ENCODE measurements around the gene CTNNA3. TPM values are rescaled to one million over a fixed set of nuclear protein-coding genes. Genes with fewer than 3 reads are reported as not detected.

Gene CTNNA3
- total and polyA plus RNA-seq, 2 of the 4 experiments (the other 2 are of a cell fraction) = 0.19 to 0.90 TPM

GRCh38 chr10:67550046-67550445 lies 145.9 kb downstream of the CTNNA3 start:
- peak; percentile 17 for DNase-seq

More at GRCh38 chr10:67550046-67550445, 145.9 kb downstream of the CTNNA3 start:
- peak overlapping the region; percentile 58 for H2BK5ac ChIP-seq (ENCODE audit: low read depth, low read length, poor library complexity, severe bottlenecking)
- H2AK5ac ChIP-seq (ENCODE audit: low read depth, low read length) = no peak overlapping the region
- peak overlapping the region; percentile 91; the same call in 1 of the 2 replicates for H3K18ac ChIP-seq (ENCODE audit: low read depth, low read length)
- no peaks in the 10 kb centered on the region for H4K20me1 ChIP-seq (ENCODE audit: insufficient read depth, low read length)
- no peak overlapping the region for H2BK15ac ChIP-seq (ENCODE audit: low read depth, low read length)
- ATAC-seq (ENCODE audit: low read depth) = peak; percentile 61
- H3K4me1 ChIP-seq (ENCODE audit: control insufficient read depth, insufficient read depth, low read length) = peaks cover 2% of the 10 kb centered on the region; the same call in 1 of the 2 replicates
- no peak overlapping the region for H3K27ac ChIP-seq (ENCODE audit: insufficient read depth, low read length)
- H2BK120ac ChIP-seq (ENCODE audit: low read depth, low read length) = no peak overlapping the region
- BruUV-seq (replicated peaks) = no TSS peak
- no CpG with 5 or more reads among the region's 2 CpGs for WGBS, 2 experiments (ENCODE audit: extremely low coverage in 2 of 2, insufficient read length in 1 of 2)
- no peaks in the 10 kb centered on the region for H3K36me3 ChIP-seq (ENCODE audit: control insufficient read depth, insufficient read depth, low read length)
- no peak overlapping the region for H3K23ac ChIP-seq (ENCODE audit: low read depth, low read length)
- H4K8ac ChIP-seq (ENCODE audit: low read depth in 2 of 2, low read length in 2 of 2) = 0 out of 4 replicates have a peak overlapping the region, but pooled peaks of 1 of the 2 experiments have one; percentile 29
- in situ Hi-C loops (cut with MboI; ENCODE audit: low sequenced_read_pairs) (no loop called here), dilution Hi-C loops (cut with HindIII; ENCODE audit: low sequenced_read_pairs, unreplicated experiment) (no loop called here), intact Hi-C loops (cut with micrococcal nuclease) (no loop called here)
- H3K27me3 ChIP-seq (ENCODE audit: control insufficient read depth, insufficient read depth, low read length) = no peaks in the 10 kb centered on the region
- ChIA-PET POLR2A (ENCODE audit: unreplicated experiment) (no interaction called here), CTCF (no interaction called here)
- H3K56ac ChIP-seq (ENCODE audit: extremely low read depth, insufficient read depth, low read length) = no peak overlapping the region
- H2BK20ac ChIP-seq (ENCODE audit: low read depth, low read length) = 0 out of 2 replicates have a peak overlapping the region, but pooled peaks have one; percentile 39
- no peak overlapping the region for H3K4me3 ChIP-seq (ENCODE audit: insufficient read depth, low read depth, low read length)
- no peaks in the 10 kb centered on the region for H3K9me1 ChIP-seq (ENCODE audit: insufficient read depth, low read length)
- H2AK9ac ChIP-seq (replicated peaks; ENCODE audit: low read depth, low read length, poor library complexity) = no peak overlapping the region
- H3K9me3 ChIP-seq (ENCODE audit: control insufficient read depth, insufficient read depth, low read length) = no peaks in the 10 kb centered on the region
- TF ChIP-seq SMC3 (IDR thresholded peaks at IDR 0.05; ENCODE audit: low read depth, low read length) (no peak), BHLHE40 (IDR thresholded peaks at IDR 0.05; ENCODE audit: low read depth, low read length) (no peak), RAD21 (IDR thresholded peaks at IDR 0.05; ENCODE audit: low read length) (no peak), CEBPB (IDR thresholded peaks at IDR 0.05; ENCODE audit: low read depth, low read length) (no peak), CHD1 (IDR thresholded peaks at IDR 0.05; ENCODE audit: low read depth, low read length) (no peak), FOS (IDR thresholded peaks at IDR 0.05; ENCODE audit: low read depth, low read length) (no peak), POLR2A (IDR thresholded peaks at IDR 0.05; ENCODE audit: low read depth, low read length) (no peak), NFE2L2 (IDR thresholded peaks at IDR 0.05; ENCODE audit: low read depth, low read length) (no peak), RFX5 (IDR thresholded peaks at IDR 0.05; ENCODE audit: low read depth, low read length) (no peak), MXI1 (IDR thresholded peaks at IDR 0.05; ENCODE audit: borderline replicate concordance, low read depth, low read length) (no peak), RCOR1 (IDR thresholded peaks at IDR 0.05; ENCODE audit: insufficient replicate concordance, low read length) (no peak), MAZ (IDR thresholded peaks at IDR 0.05; ENCODE audit: borderline replicate concordance, low read depth, low read length) (no peak)
- TF ChIP-seq, protein P1, sequence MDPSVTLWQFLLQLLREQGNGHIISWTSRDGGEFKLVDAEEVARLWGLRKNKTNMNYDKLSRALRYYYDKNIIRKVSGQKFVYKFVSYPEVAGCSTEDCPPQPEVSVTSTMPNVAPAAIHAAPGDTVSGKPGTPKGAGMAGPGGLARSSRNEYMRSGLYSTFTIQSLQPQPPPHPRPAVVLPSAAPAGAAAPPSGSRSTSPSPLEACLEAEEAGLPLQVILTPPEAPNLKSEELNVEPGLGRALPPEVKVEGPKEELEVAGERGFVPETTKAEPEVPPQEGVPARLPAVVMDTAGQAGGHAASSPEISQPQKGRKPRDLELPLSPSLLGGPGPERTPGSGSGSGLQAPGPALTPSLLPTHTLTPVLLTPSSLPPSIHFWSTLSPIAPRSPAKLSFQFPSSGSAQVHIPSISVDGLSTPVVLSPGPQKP (IDR thresholded peaks at IDR 0.05; ENCODE audit: borderline replicate concordance, low read depth, low read length) = no peak
- TF ChIP-seq, protein P2, sequence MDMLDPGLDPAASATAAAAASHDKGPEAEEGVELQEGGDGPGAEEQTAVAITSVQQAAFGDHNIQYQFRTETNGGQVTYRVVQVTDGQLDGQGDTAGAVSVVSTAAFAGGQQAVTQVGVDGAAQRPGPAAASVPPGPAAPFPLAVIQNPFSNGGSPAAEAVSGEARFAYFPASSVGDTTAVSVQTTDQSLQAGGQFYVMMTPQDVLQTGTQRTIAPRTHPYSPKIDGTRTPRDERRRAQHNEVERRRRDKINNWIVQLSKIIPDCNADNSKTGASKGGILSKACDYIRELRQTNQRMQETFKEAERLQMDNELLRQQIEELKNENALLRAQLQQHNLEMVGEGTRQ (IDR thresholded peaks at IDR 0.05; ENCODE audit: low read depth, low read length) = no peak
- peak overlapping the region; percentile 45; the same call in 1 of the 2 replicates for H3K4me2 ChIP-seq (ENCODE audit: low read depth, low read length)
- no peaks in the 10 kb centered on the region for H3K79me1 ChIP-seq (ENCODE audit: low read depth in 1 of 2, low read length in 2 of 2)
- no peak overlapping the region for H4K91ac ChIP-seq (ENCODE audit: insufficient read depth, low read depth, low read length)
- no peak overlapping the region for H4K5ac ChIP-seq (ENCODE audit: low read depth, low read length)
- no peak overlapping the region for H2AFZ ChIP-seq (replicated peaks; ENCODE audit: low read length, poor library complexity)
- no peak overlapping the region for H3K9ac ChIP-seq (ENCODE audit: low read depth, low read length)
- no peak overlapping the region for H3K4ac ChIP-seq (ENCODE audit: low read depth, low read length)
- H3K14ac ChIP-seq (replicated peaks; ENCODE audit: low read depth, low read length) = no peak overlapping the region
